Measurements from ENCODE around the gene IFT81. TPM values are rescaled to one million over a fixed set of nuclear protein-coding genes. Genes with fewer than 3 reads are reported as not detected.

The IFT81 gene
- total RNA-seq, 1 experiment from 2014 or later = 23.4 TPM

Other genes with a start within 250 kb of the IFT81 start
- 35.7 and 36.8 TPM in 2 replicates for gene GLTP, start 243.8 kb upstream of the IFT81 start, total RNA-seq (2014; rRNA removed; shearing (Covaris generic))
- 9.4 and 10.2 TPM in 2 replicates for gene TCHP, start 224.1 kb upstream of the IFT81 start, total RNA-seq (2014; rRNA removed; shearing (Covaris generic))
- gene GIT2, start 128.0 kb upstream of the IFT81 start, total RNA-seq (2014; rRNA removed; shearing (Covaris generic)) = 22.2 and 24.3 TPM in 2 replicates
- gene ANKRD13A, start 124.9 kb upstream of the IFT81 start, total RNA-seq (2014; rRNA removed; shearing (Covaris generic)) = 37.2 and 39.4 TPM in 2 replicates
- 14.9 and 15.9 TPM in 2 replicates for gene C12orf76, start 75.8 kb upstream of the IFT81 start, total RNA-seq (2014; rRNA removed; shearing (Covaris generic))
- gene ATP2A2, start 156.9 kb downstream of the IFT81 start, total RNA-seq (2014; rRNA removed; shearing (Covaris generic)) = 68.5 and 75.7 TPM in 2 replicates

Data from RPMI7951 (cell line).